OCI-LY7 (cell line): ENCODE results near the gene TOB2. TPM values are rescaled to one million over a fixed set of nuclear protein-coding genes. Genes with fewer than 3 reads are reported as not detected.
"Not testable (repeated sequence)": the region's sequence is repeated elsewhere in the genome, so short reads cannot be mapped to it uniquely, and the experiment has no call there.

Experiments
- BruUV-seq: library from RNA; stranded (reverse); fragments of 400-500 nt; replicated peaks from 2 replicates; lab custom pipeline; 2021; lab: Mats Ljungman, UMichigan
- CTCF ChIA-PET: fragments of 300-600 bp; sonication (Branson Sonifier 250); formaldehyde crosslinking; loops from one replicate; lab custom pipeline; 2022; ENCODE audit warnings: antibody characterized with exemption; ENCODE audit not compliant: unreplicated experiment; lab: Charles Lee
- POLR2A ChIA-PET: fragments of 300-600 bp; sonication (Branson Sonifier 250); formaldehyde crosslinking; loops from one replicate; lab custom pipeline; 2022; ENCODE audit warnings: antibody characterized with exemption; lab: Charles Lee
- DNase-seq: peaks from one replicate; pipeline ENCODE4 v3.0.0-alpha.2; 2015; ENCODE audit warnings: low spot score
- H2AFZ ChIP-seq: fragments of 200-600 bp; sonication (generic), shearing (Covaris generic); 2 replicates; pipeline ENCODE4 v1.6.1; 2014; ENCODE audit warnings: mild to moderate bottlenecking, antibody characterized with exemption, low read length, moderate library complexity
- H3K27ac ChIP-seq: fragments of 200-600 bp; sonication (generic); 2 replicates; pipeline ENCODE4 v1.5.1; 2014; ENCODE audit warnings: mixed run types, low read depth, mild to moderate bottlenecking, moderate library complexity, low read length, inconsistent platforms; ENCODE audit not compliant: poor library complexity, severe bottlenecking
- H3K36me3 ChIP-seq: fragments of 200-600 bp; sonication (generic); 2 replicates; pipeline ENCODE4 v1.6.1; 2014; ENCODE audit warnings: mild to moderate bottlenecking, antibody characterized with exemption, low read length, moderate library complexity, mixed read lengths; ENCODE audit not compliant: insufficient read depth
- H3K4me1 ChIP-seq: fragments of 200-600 bp; sonication (generic); 2 replicates; pipeline ENCODE4 v1.5.1; 2014; ENCODE audit warnings: mild to moderate bottlenecking, low read length; ENCODE audit not compliant: insufficient read depth, poor library complexity, severe bottlenecking
- H3K4me2 ChIP-seq: fragments of 200-600 bp; sonication (generic); 2 replicates; pipeline ENCODE4 v1.6.1; 2014; ENCODE audit warnings: mild to moderate bottlenecking, low read length
- H3K4me3 ChIP-seq: fragments of 200-600 bp; sonication (generic); 2 replicates; pipeline ENCODE4 v1.5.1; 2014; ENCODE audit warnings: mild to moderate bottlenecking, low read depth, low read length; ENCODE audit not compliant: poor library complexity, severe bottlenecking
- H3K79me2 ChIP-seq: fragments of 200-600 bp; sonication (generic); 2 replicates; pipeline ENCODE4 v1.6.1; 2016; ENCODE audit warnings: low read depth, mild to moderate bottlenecking, low read length, moderate library complexity, mixed read lengths; ENCODE audit not compliant: insufficient read depth
- H3K9me2 ChIP-seq: fragments of 200-600 bp; sonication (generic); 2 replicates; pipeline ENCODE4 v1.6.1; 2016; ENCODE audit warnings: mild to moderate bottlenecking, low read length, mixed read lengths; ENCODE audit not compliant: insufficient read depth
- H3K9me3 ChIP-seq: fragments of 200-600 bp; sonication (generic); 2 replicates; pipeline ENCODE4 v1.6.1; 2014; ENCODE audit warnings: mild to moderate bottlenecking, mixed run types, low read length, mixed read lengths
- H4K20me1 ChIP-seq: fragments of 200-600 bp; sonication (generic); 2 replicates; pipeline ENCODE4 v1.6.1; 2014; ENCODE audit warnings: mild to moderate bottlenecking, antibody characterized with exemption, low read length, moderate library complexity, mixed read lengths; ENCODE audit not compliant: insufficient read depth
- CTCF ChIP-seq: fragments of 200-600 bp; sonication (generic); conservative IDR thresholded peaks from 2 replicates; pipeline ENCODE4 v1.5.1; 2014; ENCODE audit warnings: mild to moderate bottlenecking, antibody characterized with exemption, low read length, moderate library complexity, mixed read lengths
- EZH2phosphoT487 ChIP-seq: fragments of 200-600 bp; sonication (generic); IDR thresholded peaks from 2 replicates; pipeline ENCODE4 v1.6.1; 2018; ENCODE audit warnings: low read depth, borderline replicate concordance, mild to moderate bottlenecking, mixed run types, antibody characterized with exemption, low read length, moderate library complexity, mixed read lengths
- intact Hi-C: fragments of 100-400 bp; cut with micrococcal nuclease; formaldehyde crosslinking; loops from one replicate; pipeline ENCODE4 v1.10.0; 2022; ENCODE audit not compliant: unreplicated experiment
- total RNA-seq, 2 experiments: library from RNA; depleted of rRNA in 1 of 2; stranded (reverse); fragments of >200 nt in 1 of 2; shearing (Covaris generic) in 1 of 2; gene quantifications; 2 replicates each; pipeline ENCODE4 v1.2.3, GENCODE V29; 2014 to 2022

The TOB2 gene
- total RNA-seq, 2 experiments from 2014 or later: 13.5 to 27.0 TPM

DNA sequence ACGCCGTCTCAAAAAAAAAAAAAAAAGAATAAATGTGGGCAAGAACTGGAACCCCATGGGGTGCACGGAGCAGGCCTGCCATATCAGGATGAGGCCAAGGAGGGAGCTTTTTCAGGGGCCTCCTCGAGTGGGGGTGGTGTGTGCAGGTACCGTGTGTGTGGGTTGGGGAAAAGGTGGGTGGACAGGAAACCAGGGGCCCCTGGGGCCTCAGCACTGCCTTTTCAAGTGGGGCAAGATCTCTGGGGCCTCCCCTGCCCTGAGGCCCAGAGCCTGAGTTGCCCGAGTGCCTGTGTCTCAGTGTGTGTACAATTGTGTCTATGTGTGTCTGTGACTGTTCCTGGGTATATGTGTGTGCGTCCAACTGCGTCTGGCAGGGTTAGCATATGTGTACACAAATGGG is 41.0 kb downstream of the TOB2 start:
- no peaks in the 10 kb centered on the region for H3K79me2 ChIP-seq
- H3K4me3 ChIP-seq: no peak overlapping the region
- H3K4me1 ChIP-seq: peaks cover 11% of the 10 kb centered on the region
- no peaks in the 10 kb centered on the region for H3K9me2 ChIP-seq
- DNase-seq: no peak
- H3K4me2 ChIP-seq: no peak overlapping the region
- H2AFZ ChIP-seq: no peak overlapping the region
- no peak overlapping the region for H3K27ac ChIP-seq
- no peaks in the 10 kb centered on the region for H3K9me3 ChIP-seq
- ChIA-PET POLR2A (interaction anchor here (0.6 kb wide), 1 partner anchor 143 kb away, joined by 4 read pairs; no protein-coding TSS in a partner anchor), CTCF (no interaction called here)
- intact Hi-C loops: no loop called here
- no peaks in the 10 kb centered on the region for H3K36me3 ChIP-seq
- TF ChIP-seq CTCF: no peak
- no peak for TF ChIP-seq EZH2phosphoT487
- H4K20me1 ChIP-seq: no peaks in the 10 kb centered on the region
- BruUV-seq: no TSS peak

- peak; percentile 86 for DNase-seq
- Histone ChIP-seq H3K27ac (no peak overlapping the region), H3K4me2 (peak overlapping the region; percentile 35), H3K79me2 (no peaks in the 10 kb centered on the region), H3K36me3 (no peaks in the 10 kb centered on the region), H4K20me1 (no peaks in the 10 kb centered on the region), H3K9me2 (no peaks in the 10 kb centered on the region), H2AFZ (no peak overlapping the region), H3K4me3 (no peak overlapping the region), H3K4me1 (peaks cover 10% of the 10 kb centered on the region), H3K9me3 (no peaks in the 10 kb centered on the region)
- intact Hi-C loops: loop anchor here (1.0 to 5.0 kb wide), 4 partner anchors 98 to 194 kb away; no protein-coding TSS in a partner anchor
- TF ChIP-seq CTCF (peak; percentile 98), EZH2phosphoT487 (no peak)
- no TSS peak for BruUV-seq
- CTCF ChIA-PET: interaction anchor here (0.6 to 1.4 kb wide), 6 partner anchors 22 to 123 kb away, joined by 3 to 19 read pairs (median 4); partner anchors contain the start of genes ACO2, PHF5A and TEF
- POLR2A ChIA-PET: interaction anchor here (0.5 kb wide), 1 partner anchor 75 kb away, joined by 3 read pairs; no protein-coding TSS in a partner anchor
These were observed 42.9 kb downstream of the TOB2 start for GRCh38 chr22:41403532-41404318.

GRCh38 chr22:41402851-41403250 is 43.8 kb downstream of the TOB2 start:
- H3K9me2 ChIP-seq, BruUV-seq, DNase-seq, H2AFZ ChIP-seq, H3K4me1 ChIP-seq, H3K36me3 ChIP-seq, POLR2A ChIA-PET, H3K79me2 ChIP-seq, H3K27ac ChIP-seq, H4K20me1 ChIP-seq, H3K4me3 ChIP-seq, H3K4me2 ChIP-seq, H3K9me3 ChIP-seq: not testable (repeated sequence)
- intact Hi-C loops: loop anchor here (1.0 to 5.0 kb wide), 4 partner anchors 98 to 194 kb away; no protein-coding TSS in a partner anchor
- CTCF ChIA-PET: interaction anchor here (0.6 to 1.4 kb wide), 3 partner anchors 21 to 117 kb away, joined by 3 to 19 read pairs (median 4); partner anchors contain the start of genes ACO2, PHF5A and TEF
